ENCODE measurements around the gene ZNF230. TPM values are rescaled to one million over a fixed set of nuclear protein-coding genes. Genes with fewer than 3 reads are reported as not detected.

The ZNF230 gene
- polyA plus RNA-seq, 1 of the 3 experiments (the other 2 are of a cell fraction): 1.8 TPM

DNA sequence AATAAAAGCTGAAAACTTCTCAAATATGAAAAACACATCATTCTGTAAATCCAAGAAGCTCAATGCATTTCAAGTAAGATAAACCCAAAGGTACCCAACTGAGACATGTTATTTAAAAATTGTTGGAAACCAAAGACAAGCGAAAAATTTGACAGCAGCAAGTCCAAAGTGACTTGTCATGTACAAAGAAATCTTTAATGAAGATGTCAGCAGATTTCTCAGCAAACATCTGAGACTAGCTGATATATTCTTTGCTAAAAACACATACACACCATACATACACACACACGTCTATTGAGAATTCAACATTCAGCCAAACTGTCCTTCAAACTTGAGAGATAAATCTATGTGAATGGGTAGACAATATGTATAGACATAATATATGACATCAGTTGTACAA lies 16.7 kb downstream of the ZNF230 start (continued):
- TF ChIP-seq, protein P1, sequence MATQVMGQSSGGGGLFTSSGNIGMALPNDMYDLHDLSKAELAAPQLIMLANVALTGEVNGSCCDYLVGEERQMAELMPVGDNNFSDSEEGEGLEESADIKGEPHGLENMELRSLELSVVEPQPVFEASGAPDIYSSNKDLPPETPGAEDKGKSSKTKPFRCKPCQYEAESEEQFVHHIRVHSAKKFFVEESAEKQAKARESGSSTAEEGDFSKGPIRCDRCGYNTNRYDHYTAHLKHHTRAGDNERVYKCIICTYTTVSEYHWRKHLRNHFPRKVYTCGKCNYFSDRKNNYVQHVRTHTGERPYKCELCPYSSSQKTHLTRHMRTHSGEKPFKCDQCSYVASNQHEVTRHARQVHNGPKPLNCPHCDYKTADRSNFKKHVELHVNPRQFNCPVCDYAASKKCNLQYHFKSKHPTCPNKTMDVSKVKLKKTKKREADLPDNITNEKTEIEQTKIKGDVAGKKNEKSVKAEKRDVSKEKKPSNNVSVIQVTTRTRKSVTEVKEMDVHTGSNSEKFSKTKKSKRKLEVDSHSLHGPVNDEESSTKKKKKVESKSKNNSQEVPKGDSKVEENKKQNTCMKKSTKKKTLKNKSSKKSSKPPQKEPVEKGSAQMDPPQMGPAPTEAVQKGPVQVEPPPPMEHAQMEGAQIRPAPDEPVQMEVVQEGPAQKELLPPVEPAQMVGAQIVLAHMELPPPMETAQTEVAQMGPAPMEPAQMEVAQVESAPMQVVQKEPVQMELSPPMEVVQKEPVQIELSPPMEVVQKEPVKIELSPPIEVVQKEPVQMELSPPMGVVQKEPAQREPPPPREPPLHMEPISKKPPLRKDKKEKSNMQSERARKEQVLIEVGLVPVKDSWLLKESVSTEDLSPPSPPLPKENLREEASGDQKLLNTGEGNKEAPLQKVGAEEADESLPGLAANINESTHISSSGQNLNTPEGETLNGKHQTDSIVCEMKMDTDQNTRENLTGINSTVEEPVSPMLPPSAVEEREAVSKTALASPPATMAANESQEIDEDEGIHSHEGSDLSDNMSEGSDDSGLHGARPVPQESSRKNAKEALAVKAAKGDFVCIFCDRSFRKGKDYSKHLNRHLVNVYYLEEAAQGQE (IDR thresholded peaks at IDR 0.05; ENCODE audit: low read depth, low read length): no peak
- TF ChIP-seq MXI1 (IDR thresholded peaks at IDR 0.05; ENCODE audit: low read depth, low read length) (no peak), FOXJ3 (CRISPR knock-in tag; IDR thresholded peaks at IDR 0.05) (no peak), FOSL2 (IDR thresholded peaks at IDR 0.05; ENCODE audit: borderline replicate concordance, low read depth) (no peak)

- Histone ChIP-seq H3K27me3 (ENCODE audit: insufficient read depth) (no peaks in the 10 kb centered on the region), H2AFZ (ENCODE audit: low read depth) (no peak overlapping the region), H3K36me3 (replicated peaks in 1 of 2; ENCODE audit: control insufficient read depth in 1 of 2, insufficient read depth in 2 of 2, low read length in 1 of 2) (no peaks in the 10 kb centered on the region), H3K4me1 (ENCODE audit: control insufficient read depth in 1 of 2, insufficient read depth in 2 of 2, low read depth in 1 of 2, low read length in 1 of 2) (peaks cover 0 to 8% of the 10 kb centered on the region in 2 experiments; a peak in 2 of 4 replicates), H3K9ac (no peak overlapping the region), H3K9me3 (no peaks in the 10 kb centered on the region), H3K4me3 (ENCODE audit: low read depth in 2 of 2, low read length in 1 of 2) (no peak overlapping the region), H3F3A (replicated peaks; ENCODE audit: insufficient read depth) (no peaks in the 10 kb centered on the region), H3K9me2 (no peaks in the 10 kb centered on the region), H3K79me2 (ENCODE audit: insufficient read depth) (peaks cover 9% of the 10 kb centered on the region), H3K27ac (ENCODE audit: low read depth in 2 of 2, low read length in 1 of 2) (no peak overlapping the region), H4K20me1 (ENCODE audit: insufficient read depth) (no peaks in the 10 kb centered on the region), H3K4me2 (no peak overlapping the region)
- CTCF ChIA-PET: no interaction called here
- POLR2A ChIA-PET: no interaction called here
- TF ChIP-seq FOXJ3 (CRISPR knock-in tag; IDR thresholded peaks at IDR 0.05): no peak
- TF ChIP-seq FOXM1 (IDR thresholded peaks at IDR 0.05; ENCODE audit: low read depth): no peak
- no peak for TF ChIP-seq MXI1 (IDR thresholded peaks at IDR 0.05; ENCODE audit: low read depth, low read length)
- no peak for TF ChIP-seq RXRA (IDR thresholded peaks at IDR 0.05; ENCODE audit: borderline replicate concordance, low read depth)
- TF ChIP-seq, protein P1 (IDR thresholded peaks at IDR 0.05; ENCODE audit: low read depth, low read length): no peak
- TF ChIP-seq JUND (IDR thresholded peaks at IDR 0.05): no peak
- TF ChIP-seq SMC3 (IDR thresholded peaks at IDR 0.05; ENCODE audit: low read depth, low read length): no peak
- TF ChIP-seq, protein P2, sequence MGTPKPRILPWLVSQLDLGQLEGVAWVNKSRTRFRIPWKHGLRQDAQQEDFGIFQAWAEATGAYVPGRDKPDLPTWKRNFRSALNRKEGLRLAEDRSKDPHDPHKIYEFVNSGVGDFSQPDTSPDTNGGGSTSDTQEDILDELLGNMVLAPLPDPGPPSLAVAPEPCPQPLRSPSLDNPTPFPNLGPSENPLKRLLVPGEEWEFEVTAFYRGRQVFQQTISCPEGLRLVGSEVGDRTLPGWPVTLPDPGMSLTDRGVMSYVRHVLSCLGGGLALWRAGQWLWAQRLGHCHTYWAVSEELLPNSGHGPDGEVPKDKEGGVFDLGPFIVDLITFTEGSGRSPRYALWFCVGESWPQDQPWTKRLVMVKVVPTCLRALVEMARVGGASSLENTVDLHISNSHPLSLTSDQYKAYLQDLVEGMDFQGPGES (IDR thresholded peaks at IDR 0.05; ENCODE audit: low read depth, low read length): no peak
- TF ChIP-seq NRF1 (IDR thresholded peaks at IDR 0.05; ENCODE audit: low read depth, low read length): no peak
- DNase-seq: no peak
Measured at GRCh38 chr19:44021221-44021620, 18.5 kb downstream of the ZNF230 start.
